Stomach smooth muscle (tissue), 2 donors: ENCODE results near the gene FAM98C.
"Not testable (repeated sequence)": the region's sequence is repeated elsewhere in the genome, so short reads cannot be mapped to it uniquely, and the experiment has no call there.

Source experiments
- H3K27ac ChIP-seq: one replicate; pipeline ENCODE4 v1.7.0; 2013; ENCODE audit warnings: mild to moderate bottlenecking, low read length, inconsistent platforms
- H3K27me3 ChIP-seq, 2 donors: one replicate each; pipeline ENCODE4 v1.7.0; 2013; ENCODE audit warnings: low read length in 2 of 2; ENCODE audit not compliant: insufficient read depth in 2 of 2, control insufficient read depth in 1 of 2
- H3K36me3 ChIP-seq, 2 donors: one replicate each; pipeline ENCODE4 v1.7.0; 2013; ENCODE audit warnings: low read length in 2 of 2; ENCODE audit not compliant: control insufficient read depth in 2 of 2, insufficient read depth in 2 of 2
- H3K4me1 ChIP-seq: one replicate; pipeline ENCODE4 v1.7.0; 2013; ENCODE audit warnings: low read length; ENCODE audit not compliant: control insufficient read depth, insufficient read depth
- H3K4me3 ChIP-seq, 2 donors: one replicate each; pipeline ENCODE4 v1.7.0; 2013; ENCODE audit warnings: low read length in 2 of 2
- H3K9ac ChIP-seq, 2 donors: one replicate each; pipeline ENCODE4 v1.7.0; 2013; ENCODE audit warnings: low read length in 2 of 2, mild to moderate bottlenecking in 1 of 2
- H3K9me3 ChIP-seq, 2 donors: one replicate each; pipeline ENCODE4 v1.7.0; 2013; ENCODE audit warnings: low read length in 2 of 2; ENCODE audit not compliant: control insufficient read depth in 2 of 2
- donor health status: healthy.
- donor health status: Pancreatic carcinoma.

FAM98C gene

DNA sequence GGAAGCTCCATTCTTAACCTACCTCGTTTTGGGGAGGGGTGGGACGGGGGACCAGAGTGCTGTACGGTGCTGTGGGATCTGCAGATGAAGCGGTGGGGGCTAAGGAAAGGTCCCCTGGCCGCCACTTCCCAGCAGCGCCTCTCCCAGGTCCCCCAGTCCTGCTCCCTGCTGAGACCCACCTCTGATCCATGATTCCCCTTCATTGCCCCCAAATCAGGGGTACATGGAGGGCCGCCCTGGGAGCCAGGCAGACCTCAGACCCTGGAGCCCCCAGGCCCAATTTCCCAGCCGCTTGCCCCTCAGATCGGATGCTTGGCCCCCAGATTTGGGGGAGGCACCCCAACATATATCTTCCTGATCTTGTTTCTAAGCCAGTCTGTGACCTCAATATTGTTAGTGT is 3.8 kb upstream of the FAM98C start:
- Histone ChIP-seq H3K27me3 (peaks cover 50 to 56% of the 10 kb centered on the region in 2 donors), H3K9me3 (no peaks in the 10 kb centered on the region), H3K4me1 (peaks cover 3% of the 10 kb centered on the region), H3K9ac (no peak overlapping the region), H3K27ac (no peak overlapping the region), H3K36me3 (no peaks in the 10 kb centered on the region), H3K4me3 (no peak overlapping the region)

- Histone ChIP-seq H3K4me1 (peaks cover 3% of the 10 kb centered on the region), H3K9me3 (no peaks in the 10 kb centered on the region), H3K36me3 (no peaks in the 10 kb centered on the region), H3K27me3 (peaks cover 46 to 51% of the 10 kb centered on the region in 2 donors), H3K4me3 (no peak overlapping the region), H3K27ac (no peak overlapping the region), H3K9ac (no peak overlapping the region)
Observed at GRCh38 chr19:38399537-38399936, 3.4 kb upstream of the FAM98C start.

GRCh38 chr19:38400361-38400760 is 2.5 kb upstream of the FAM98C start:
- H3K27ac ChIP-seq: no peak overlapping the region
- H3K27me3 ChIP-seq: peaks cover 39 to 44% of the 10 kb centered on the region in 2 donors
- H3K4me1 ChIP-seq: peaks cover 3% of the 10 kb centered on the region
- no peaks in the 10 kb centered on the region for H3K9me3 ChIP-seq
- H3K36me3 ChIP-seq: peaks cover 0 to 3% of the 10 kb centered on the region in 2 donors
- no peak overlapping the region for H3K4me3 ChIP-seq
- H3K9ac ChIP-seq: no peak overlapping the region

DNA sequence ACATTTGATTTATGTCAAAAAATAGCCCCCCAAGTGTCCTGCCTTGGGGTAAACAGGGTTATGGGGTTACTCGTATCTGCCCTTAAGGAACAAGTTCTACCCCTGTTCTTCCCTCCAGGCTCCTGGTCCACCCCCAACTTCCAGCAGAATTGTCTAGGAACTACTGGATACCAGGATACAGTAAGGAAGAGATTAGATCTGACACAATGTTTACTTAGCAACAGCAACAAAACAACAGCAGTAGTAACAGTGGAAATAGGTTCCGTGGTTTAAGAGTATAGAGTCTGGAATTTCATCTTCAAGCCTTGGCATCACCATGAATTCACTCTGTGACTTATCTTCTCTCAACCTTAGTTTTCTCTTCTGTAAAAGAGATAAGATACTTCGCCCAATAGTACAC is 1.7 kb upstream of the FAM98C start:
- Histone ChIP-seq H3K9me3 (no peaks in the 10 kb centered on the region), H3K4me1 (peaks cover 3% of the 10 kb centered on the region), H3K9ac (no peak overlapping the region), H3K4me3 (no peak overlapping the region), H3K36me3 (peaks cover 0 to 4% of the 10 kb centered on the region in 2 donors), H3K27me3 (peaks cover 38 to 41% of the 10 kb centered on the region in 2 donors), H3K27ac (no peak overlapping the region)

DNA sequence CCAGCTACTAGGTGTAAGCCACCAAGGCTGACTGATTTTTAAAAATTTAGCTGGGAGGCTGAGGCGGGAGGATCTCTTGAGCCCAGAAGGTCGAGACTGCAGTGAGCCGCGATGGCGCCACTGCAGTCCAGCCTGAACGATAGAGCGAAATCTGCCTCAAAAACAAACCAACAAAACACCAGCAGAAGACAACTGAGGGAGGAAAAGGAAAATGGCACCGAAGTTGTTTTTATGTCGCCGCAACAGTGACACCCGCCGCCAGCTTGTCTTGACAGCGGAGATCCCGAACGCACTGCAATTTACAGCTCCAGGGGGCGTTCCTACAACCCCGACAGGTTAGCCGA is 298 bp upstream of the FAM98C start:
- Histone ChIP-seq H3K27ac (no peak overlapping the region), H3K4me1 (peaks cover 3% of the 10 kb centered on the region), H3K9me3 (no peaks in the 10 kb centered on the region), H3K4me3 (peak overlapping the region; percentile 62 to 90), H3K9ac (no peak overlapping the region), H3K36me3 (peaks cover 3 to 8% of the 10 kb centered on the region in 2 donors), H3K27me3 (peaks cover 26 to 31% of the 10 kb centered on the region in 2 donors)

GRCh38 chr19:38404858-38405257 is 2.0 kb downstream of the FAM98C start:
- H3K36me3 ChIP-seq: peaks cover 3 to 8% of the 10 kb centered on the region in 2 donors
- no peak overlapping the region for H3K9ac ChIP-seq
- peaks cover 3% of the 10 kb centered on the region for H3K4me1 ChIP-seq
- H3K27ac ChIP-seq: no peak overlapping the region
- peaks cover 10 to 15% of the 10 kb centered on the region in 2 donors for H3K27me3 ChIP-seq
- H3K9me3 ChIP-seq: no peaks in the 10 kb centered on the region
- no peak overlapping the region for H3K4me3 ChIP-seq

GRCh38 chr19:38405276-38405675 is 2.4 kb downstream of the FAM98C start:
- H3K27ac ChIP-seq: no peak overlapping the region
- H3K4me3 ChIP-seq: no peak overlapping the region
- H3K36me3 ChIP-seq: peaks cover 3 to 8% of the 10 kb centered on the region in 2 donors
- peaks cover 6 to 12% of the 10 kb centered on the region in 2 donors for H3K27me3 ChIP-seq
- peaks cover 3% of the 10 kb centered on the region for H3K4me1 ChIP-seq
- H3K9ac ChIP-seq: no peak overlapping the region
- H3K9me3 ChIP-seq: no peaks in the 10 kb centered on the region

DNA sequence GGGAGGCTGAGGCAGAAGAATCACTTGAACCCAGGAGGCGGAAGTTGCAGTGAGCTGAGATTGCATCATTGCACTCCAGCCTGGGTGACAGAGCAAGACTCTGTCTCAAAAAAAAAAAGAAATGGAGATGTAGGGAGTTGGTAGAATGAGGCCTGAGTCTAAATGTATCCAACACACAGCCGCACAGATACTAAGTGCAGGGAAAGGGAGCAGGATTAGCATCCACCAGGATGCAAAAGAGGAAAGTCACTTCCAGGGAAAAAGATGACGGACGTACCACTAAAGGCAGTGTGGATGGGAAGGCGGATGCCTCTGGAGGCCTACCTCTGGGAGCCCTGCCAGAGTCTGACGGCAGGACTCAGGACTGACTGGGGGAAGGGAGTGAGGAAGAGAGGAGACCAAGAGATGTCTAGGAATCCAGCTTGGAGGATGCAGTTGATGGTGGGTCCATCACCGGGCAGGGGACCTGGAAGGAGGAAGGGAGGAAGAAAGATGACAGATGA is 6.8 kb downstream of the FAM98C start:
- Histone ChIP-seq H3K36me3 (peaks cover 3 to 8% of the 10 kb centered on the region in 2 donors), H3K27ac (no peak overlapping the region), H3K4me1 (no peaks in the 10 kb centered on the region), H3K27me3 (peaks cover 3 to 4% of the 10 kb centered on the region in 2 donors), H3K4me3 (no peak overlapping the region), H3K9ac (no peak overlapping the region), H3K9me3 (no peaks in the 10 kb centered on the region)

DNA sequence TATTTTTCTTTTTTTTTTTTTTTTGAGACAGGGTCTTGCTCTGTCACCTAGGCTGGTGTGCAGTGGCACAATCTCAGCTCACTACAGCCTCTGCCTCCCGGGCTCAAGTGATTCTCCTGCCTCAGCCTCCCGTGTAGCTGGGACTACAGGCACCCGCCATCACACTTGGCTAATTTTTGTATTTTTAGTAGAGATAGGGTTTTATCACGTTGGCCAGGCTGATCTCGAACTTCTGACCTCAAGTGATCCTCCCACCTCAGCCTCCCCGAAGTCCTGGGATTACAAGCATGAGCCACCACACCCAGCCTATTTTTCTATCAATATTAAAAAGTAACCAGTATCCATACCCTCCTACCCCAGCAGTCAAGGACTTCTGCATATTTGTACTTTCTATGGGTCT is 7.5 kb downstream of the FAM98C start:
- H3K9ac ChIP-seq, H3K36me3 ChIP-seq, H3K9me3 ChIP-seq, H3K4me3 ChIP-seq, H3K27ac ChIP-seq, H3K27me3 ChIP-seq, H3K4me1 ChIP-seq: not testable (repeated sequence)

DNA sequence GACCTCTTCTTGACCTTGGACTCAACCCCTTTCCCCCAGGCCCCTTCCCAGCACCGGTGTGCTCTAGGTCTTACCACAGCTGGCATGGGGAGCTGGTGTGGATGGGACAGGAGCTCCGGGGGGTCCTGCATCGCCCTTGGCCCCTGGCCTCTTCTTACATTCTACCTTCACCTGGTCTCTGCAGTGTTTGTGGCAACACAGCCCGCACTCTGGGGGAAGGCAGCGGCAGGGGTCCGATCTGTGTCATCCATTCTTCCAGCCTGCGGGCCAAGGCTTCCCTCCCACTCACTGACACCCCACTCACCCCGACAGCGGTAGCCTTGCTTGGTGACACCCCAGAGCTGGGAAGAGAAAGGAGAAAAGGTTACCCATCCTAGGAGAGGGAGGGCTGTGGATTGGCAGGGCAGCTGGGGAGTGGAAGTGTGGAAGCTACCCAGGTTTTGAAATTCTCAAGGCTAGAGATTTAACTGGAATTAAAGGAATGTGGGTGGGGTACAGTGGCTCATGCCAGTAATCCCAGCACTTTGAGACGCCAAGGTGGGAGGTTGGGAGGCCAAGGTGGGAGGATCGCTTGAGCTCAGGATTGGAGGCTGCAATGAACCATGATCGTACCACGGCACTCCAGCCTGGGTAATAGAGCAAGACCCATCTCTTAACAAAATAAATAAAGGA is 8.3 kb downstream of the FAM98C start:
- H3K9ac ChIP-seq: no peak overlapping the region
- H3K4me1 ChIP-seq: no peaks in the 10 kb centered on the region
- H3K9me3 ChIP-seq: no peaks in the 10 kb centered on the region
- no peak overlapping the region for H3K27ac ChIP-seq
- peaks cover 3 to 6% of the 10 kb centered on the region in 2 donors for H3K27me3 ChIP-seq
- peaks cover 3 to 5% of the 10 kb centered on the region in 2 donors for H3K36me3 ChIP-seq
- H3K4me3 ChIP-seq: no peak overlapping the region

GRCh38 chr19:38411898-38412297 is 9.0 kb downstream of the FAM98C start:
- not testable (repeated sequence) for H3K9ac ChIP-seq, H3K36me3 ChIP-seq, H3K4me3 ChIP-seq, H3K9me3 ChIP-seq, H3K4me1 ChIP-seq, H3K27me3 ChIP-seq, H3K27ac ChIP-seq
